Activated T-helper 17 cell treated with anti-CD3 and anti-CD28 coated beads, Interleukin-2, amount 50 U/mL, for 72 hours (primary cell): ENCODE results near the gene RMC1. TPM values are rescaled to one million over a fixed set of nuclear protein-coding genes. Genes with fewer than 3 reads are reported as not detected.

Experiments used
- ATAC-seq: fragments of 150-1000 bp; cut with Tn5 transposase; replicated peaks from 2 replicates; pipeline ENCODE4 v1.10.0; 2021; ENCODE audit warnings: mild to moderate bottlenecking, moderate library complexity
- H3K27ac Mint-ChIP-seq: one replicate; pipeline ENCODE4 v1.8.0; 2022; ENCODE audit warnings: mixed read lengths
- H3K27me3 Mint-ChIP-seq: one replicate; pipeline ENCODE4 v1.8.0; 2022; ENCODE audit warnings: mixed read lengths
- H3K36me3 Mint-ChIP-seq: one replicate; pipeline ENCODE4 v1.8.0; 2022; ENCODE audit warnings: low read depth, mild to moderate bottlenecking, mixed read lengths
- H3K4me1 Mint-ChIP-seq: one replicate; pipeline ENCODE4 v1.8.0; 2022; ENCODE audit warnings: mixed read lengths
- H3K4me3 Mint-ChIP-seq: one replicate; pipeline ENCODE4 v1.8.0; 2022; ENCODE audit warnings: mild to moderate bottlenecking, mixed read lengths
- H3K9me3 Mint-ChIP-seq: one replicate; pipeline ENCODE4 v1.8.0; 2022; ENCODE audit warnings: mixed read lengths
- total RNA-seq, 2 donors: library from RNA; stranded (reverse); gene quantifications; one replicate each; pipeline ENCODE4 v1.2.3, GENCODE V29; 2022

Gene RMC1
- 10 to 100 TPM; 24.6 to 55.0 TPM for total RNA-seq

GRCh38 chr18:23503038-23503962 is at the start of gene RMC1:
Gene RMC1, plus strand, starts transcription at chr18:23503511. Its CDS starts 108 bp downstream, at chr18:23503619.
- ATAC-seq = peak; percentile 92
- Mint-ChIP-seq H3K4me1 (peaks cover 7% of the 10 kb centered on the region), H3K27me3 (no peaks in the 10 kb centered on the region), H3K27ac (peak within 1 kb of the TSS; percentile 97), H3K36me3 (peaks cover 42% of the 10 kb centered on the region), H3K9me3 (no peaks in the 10 kb centered on the region), H3K4me3 (peak within 1 kb of the TSS; percentile 95)

GRCh38 chr18:23453680-23454058 is 49.6 kb upstream of the RMC1 start:
- Mint-ChIP-seq H3K9me3 (no peaks in the 10 kb centered on the region), H3K36me3 (peaks cover 56% of the 10 kb centered on the region), H3K4me3 (peak overlapping the region; percentile 94), H3K27me3 (no peaks in the 10 kb centered on the region), H3K4me1 (peaks cover 42% of the 10 kb centered on the region), H3K27ac (peak overlapping the region; percentile 95)
- peak; percentile 35 for ATAC-seq

GRCh38 chr18:23456835-23457234 is 46.5 kb upstream of the RMC1 start:
- no peak for ATAC-seq
- no peaks in the 10 kb centered on the region for H3K27me3 Mint-ChIP-seq
- H3K9me3 Mint-ChIP-seq = no peaks in the 10 kb centered on the region
- peaks cover 59% of the 10 kb centered on the region for H3K4me1 Mint-ChIP-seq
- H3K27ac Mint-ChIP-seq = no peak overlapping the region
- peak overlapping the region; percentile 29 for H3K4me3 Mint-ChIP-seq
- peaks cover 88% of the 10 kb centered on the region for H3K36me3 Mint-ChIP-seq

GRCh38 chr18:23458830-23459529 is 44.3 kb upstream of the RMC1 start:
- H3K27ac Mint-ChIP-seq = peak overlapping the region; percentile 18
- peaks cover 49% of the 10 kb centered on the region for H3K4me1 Mint-ChIP-seq
- no peaks in the 10 kb centered on the region for H3K27me3 Mint-ChIP-seq
- H3K9me3 Mint-ChIP-seq = no peaks in the 10 kb centered on the region
- ATAC-seq = no peak
- H3K36me3 Mint-ChIP-seq = peaks cover 95% of the 10 kb centered on the region
- H3K4me3 Mint-ChIP-seq = peak overlapping the region; percentile 15

GRCh38 chr18:23459530-23459921 is 43.8 kb upstream of the RMC1 start:
- no peak for ATAC-seq
- no peaks in the 10 kb centered on the region for H3K9me3 Mint-ChIP-seq
- H3K4me3 Mint-ChIP-seq = peak overlapping the region; percentile 36
- H3K27me3 Mint-ChIP-seq = no peaks in the 10 kb centered on the region
- H3K36me3 Mint-ChIP-seq = peaks cover 95% of the 10 kb centered on the region
- H3K4me1 Mint-ChIP-seq = peaks cover 45% of the 10 kb centered on the region
- H3K27ac Mint-ChIP-seq = peak overlapping the region; percentile 69

- peak overlapping the region; percentile 36 for H3K4me3 Mint-ChIP-seq
- peaks cover 92% of the 10 kb centered on the region for H3K36me3 Mint-ChIP-seq
- H3K4me1 Mint-ChIP-seq = peaks cover 41% of the 10 kb centered on the region
- no peak for ATAC-seq
- no peaks in the 10 kb centered on the region for H3K27me3 Mint-ChIP-seq
- no peaks in the 10 kb centered on the region for H3K9me3 Mint-ChIP-seq
- peak overlapping the region; percentile 69 for H3K27ac Mint-ChIP-seq
These were observed 42.7 kb upstream of the RMC1 start for GRCh38 chr18:23460285-23461273.

- Mint-ChIP-seq H3K4me1 (peaks cover 29% of the 10 kb centered on the region), H3K36me3 (peaks cover 74% of the 10 kb centered on the region), H3K27me3 (no peaks in the 10 kb centered on the region), H3K4me3 (no peak overlapping the region), H3K27ac (no peak overlapping the region), H3K9me3 (no peaks in the 10 kb centered on the region)
- no peak for ATAC-seq
These were observed 40.4 kb upstream of the RMC1 start for GRCh38 chr18:23462876-23463275.

GRCh38 chr18:23468753-23469459 is 34.4 kb upstream of the RMC1 start:
- Mint-ChIP-seq H3K4me3 (no peak overlapping the region), H3K9me3 (no peaks in the 10 kb centered on the region), H3K4me1 (no peaks in the 10 kb centered on the region), H3K36me3 (peaks cover 13% of the 10 kb centered on the region), H3K27ac (no peak overlapping the region), H3K27me3 (no peaks in the 10 kb centered on the region)
- ATAC-seq = no peak

- Mint-ChIP-seq H3K27ac (no peak overlapping the region), H3K9me3 (no peaks in the 10 kb centered on the region), H3K27me3 (no peaks in the 10 kb centered on the region), H3K4me3 (no peak overlapping the region), H3K36me3 (peaks cover 17% of the 10 kb centered on the region), H3K4me1 (no peaks in the 10 kb centered on the region)
- no peak for ATAC-seq
These were observed 32.5 kb upstream of the RMC1 start for GRCh38 chr18:23470620-23471387.

GRCh38 chr18:23471486-23471885 is 31.8 kb upstream of the RMC1 start:
- ATAC-seq = no peak
- Mint-ChIP-seq H3K9me3 (no peaks in the 10 kb centered on the region), H3K4me3 (no peak overlapping the region), H3K4me1 (no peaks in the 10 kb centered on the region), H3K27ac (no peak overlapping the region), H3K27me3 (no peaks in the 10 kb centered on the region), H3K36me3 (peaks cover 24% of the 10 kb centered on the region)

- Mint-ChIP-seq H3K9me3 (no peaks in the 10 kb centered on the region), H3K27me3 (no peaks in the 10 kb centered on the region), H3K27ac (no peak overlapping the region), H3K4me3 (no peak overlapping the region), H3K36me3 (peaks cover 85% of the 10 kb centered on the region), H3K4me1 (no peaks in the 10 kb centered on the region)
- no peak for ATAC-seq
These were observed 23.3 kb upstream of the RMC1 start for GRCh38 chr18:23479829-23480505.

- H3K27ac Mint-ChIP-seq = no peak overlapping the region
- no peaks in the 10 kb centered on the region for H3K9me3 Mint-ChIP-seq
- ATAC-seq = no peak
- H3K4me1 Mint-ChIP-seq = peaks cover 5% of the 10 kb centered on the region
- no peaks in the 10 kb centered on the region for H3K27me3 Mint-ChIP-seq
- H3K4me3 Mint-ChIP-seq = no peak overlapping the region
- peaks cover 38% of the 10 kb centered on the region for H3K36me3 Mint-ChIP-seq
These were observed 18.6 kb upstream of the RMC1 start for GRCh38 chr18:23484561-23485182.
